COLO829 (cell line): ENCODE results near the gene CHRNA3.
A peak's percentile ranks its signal among the peaks of the same experiment; 100 is the strongest.

Experiments used
- DNase-seq: peaks from one replicate; pipeline ENCODE4 v3.0.0; 2012; ENCODE audit warnings: low spot score

Gene CHRNA3

GRCh38 chr15:78636378-78636859 lies 15.6 kb upstream of the CHRNA3 start:
- no peak for DNase-seq

GRCh38 chr15:78635346-78635745 lies 14.6 kb upstream of the CHRNA3 start:
- DNase-seq: no peak

- DNase-seq: no peak
Measured at GRCh38 chr15:78634210-78635145, 13.7 kb upstream of the CHRNA3 start.

- no peak for DNase-seq
Measured at GRCh38 chr15:78633348-78633747, 12.6 kb upstream of the CHRNA3 start.

- DNase-seq: no peak
Measured at GRCh38 chr15:78630886-78631633, 10.3 kb upstream of the CHRNA3 start.

- no peak for DNase-seq
Measured at GRCh38 chr15:78629716-78630065, 8.9 kb upstream of the CHRNA3 start.

GRCh38 chr15:78629031-78629715 lies 8.4 kb upstream of the CHRNA3 start:
- DNase-seq: no peak

- DNase-seq: no peak
Measured at GRCh38 chr15:78628227-78628626, 7.4 kb upstream of the CHRNA3 start.

- DNase-seq: no peak
Measured at GRCh38 chr15:78627348-78627747, 6.6 kb upstream of the CHRNA3 start.

GRCh38 chr15:78626381-78626995 lies 5.7 kb upstream of the CHRNA3 start:
- DNase-seq: no peak

GRCh38 chr15:78625606-78626280 lies 4.9 kb upstream of the CHRNA3 start:
- DNase-seq: no peak

- no peak for DNase-seq
Measured at GRCh38 chr15:78624651-78625590, 4.1 kb upstream of the CHRNA3 start.

- no peak for DNase-seq
Measured at GRCh38 chr15:78623786-78624497, 3.1 kb upstream of the CHRNA3 start.

GRCh38 chr15:78621810-78622402 lies 1.1 kb upstream of the CHRNA3 start:
- no peak for DNase-seq

GRCh38 chr15:78620021-78620526 lies 722 bp downstream of the CHRNA3 start:
- DNase-seq: no peak

GRCh38 chr15:78619022-78619950 lies 1.5 kb downstream of the CHRNA3 start:
- DNase-seq: no peak

GRCh38 chr15:78618490-78618934 lies 2.3 kb downstream of the CHRNA3 start:
- DNase-seq: peak; percentile 82

GRCh38 chr15:78618064-78618463 lies 2.7 kb downstream of the CHRNA3 start:
- DNase-seq: no peak
